ENCODE measurements around the gene STARD3NL.

The STARD3NL gene

GRCh38 chr7:38215115-38215514 is 37.1 kb downstream of the STARD3NL start:
- no peaks in the 10 kb centered on the region for H3K9me3 ChIP-seq (ENCODE audit: control insufficient read depth, insufficient read depth, low read depth, low read length)
- CTCF ChIA-PET: interaction anchor here (0.7 to 6.9 kb wide), 59 partner anchors 8 to 344 kb away, joined by 3 to 112 read pairs (median 5); partner anchors contain the start of genes EPDR1 and STARD3NL
- POLR2A ChIA-PET: interaction anchor here (0.9 to 1.0 kb wide), 2 partner anchors 37 to 121 kb away, joined by 3 to 4 read pairs; partner anchors contain the start of gene STARD3NL
- H3K4me1 ChIP-seq (ENCODE audit: control insufficient read depth, insufficient read depth, low read length): peaks cover 2% of the 10 kb centered on the region; the same call in 1 of the 2 replicates
- no peak overlapping the region for H3K27ac ChIP-seq (ENCODE audit: extremely low read depth, low read depth, low read length)
- H3K36me3 ChIP-seq (ENCODE audit: control insufficient read depth in 2 of 2, insufficient read depth in 1 of 2, low read length in 2 of 2): peaks cover 11 to 46% of the 10 kb centered on the region in 2 experiments
- H3K4me3 ChIP-seq (ENCODE audit: low read depth, low read length): no peak overlapping the region
- TF ChIP-seq ZNF624 (tag by site-specific recombination; IDR thresholded peaks at IDR 0.05) (no peak), ZNF140 (tag by site-specific recombination; IDR thresholded peaks at IDR 0.05) (no peak), ZNF521 (tag by site-specific recombination; IDR thresholded peaks at IDR 0.05) (no peak), ZNF174 (tag by site-specific recombination; IDR thresholded peaks at IDR 0.05) (no peak), ZNF221 (tag by site-specific recombination; IDR thresholded peaks at IDR 0.05; ENCODE audit: borderline replicate concordance) (no peak), ZNF449 (tag by site-specific recombination; IDR thresholded peaks at IDR 0.05) (peak; percentile 20; the same call in 1 of the 2 replicates), ZBTB21 (tag by site-specific recombination; IDR thresholded peaks at IDR 0.05) (no peak), ZNF518A (tag by site-specific recombination; conservative IDR thresholded peaks at IDR 0.05; ENCODE audit: low read depth) (no peak)

- TF ChIP-seq ZNF654 (tag by site-specific recombination; IDR thresholded peaks at IDR 0.05; ENCODE audit: low read depth) (peak; percentile 71), CTCF (tag by site-specific recombination; IDR thresholded peaks at IDR 0.05) (peak; percentile 61), PRDM10 (tag by site-specific recombination; IDR thresholded peaks at IDR 0.05) (peak; percentile 46), ZBTB17 (tag by site-specific recombination; IDR thresholded peaks at IDR 0.05) (peak; percentile 59; the same call in 1 of the 2 replicates), ZNF404 (tag by site-specific recombination; IDR thresholded peaks at IDR 0.05) (no peak)
- Histone ChIP-seq H3K27ac (ENCODE audit: extremely low read depth, low read depth, low read length) (no peak overlapping the region), H3K36me3 (ENCODE audit: control insufficient read depth in 2 of 2, insufficient read depth in 1 of 2, low read length in 2 of 2) (peaks cover 17 to 48% of the 10 kb centered on the region in 2 experiments), H3K4me1 (ENCODE audit: control insufficient read depth, insufficient read depth, low read length) (peaks cover 2% of the 10 kb centered on the region; the same call in 1 of the 2 replicates), H3K4me3 (ENCODE audit: low read depth, low read length) (no peak overlapping the region), H3K9me3 (ENCODE audit: control insufficient read depth, insufficient read depth, low read depth, low read length) (no peaks in the 10 kb centered on the region)
- POLR2A ChIA-PET: interaction anchor here (0.9 to 1.0 kb wide), 2 partner anchors 38 to 120 kb away, joined by 3 to 4 read pairs; partner anchors contain the start of gene STARD3NL
- CTCF ChIA-PET: interaction anchor here (0.5 to 6.9 kb wide), 67 partner anchors 8 to 1971 kb away, joined by 3 to 112 read pairs (median 5); partner anchors contain the start of genes EPDR1, STARD3NL and TARP
These were observed 38.0 kb downstream of the STARD3NL start for GRCh38 chr7:38215735-38216670.

Data from HEK293 (cell line).